Endothelial cell (in vitro differentiated cells): ENCODE data around the gene EPB41L4A. TPM values are rescaled to one million over a fixed set of nuclear protein-coding genes. Genes with fewer than 3 reads are reported as not detected.

ENCODE experiments used
- DNase-seq: peaks from one replicate; pipeline ENCODE4 v3.0.0; 2021; ENCODE audit warnings: low spot score
- H3K27ac Mint-ChIP-seq: one replicate; pipeline ENCODE4 v1.8.0; 2021; ENCODE audit warnings: mixed read lengths, inconsistent platforms; ENCODE audit not compliant: unreplicated experiment
- H3K27me3 Mint-ChIP-seq: one replicate; pipeline ENCODE4 v1.8.0; 2021; ENCODE audit warnings: mild to moderate bottlenecking, moderate library complexity, mixed read lengths, inconsistent platforms; ENCODE audit not compliant: unreplicated experiment
- H3K36me3 Mint-ChIP-seq: one replicate; pipeline ENCODE4 v1.8.0; 2021; ENCODE audit warnings: mild to moderate bottlenecking, low read depth, mixed read lengths, inconsistent platforms; ENCODE audit not compliant: unreplicated experiment
- H3K4me1 Mint-ChIP-seq: one replicate; pipeline ENCODE4 v1.8.0; 2021; ENCODE audit warnings: mild to moderate bottlenecking, mixed read lengths, inconsistent platforms; ENCODE audit not compliant: unreplicated experiment
- H3K4me3 Mint-ChIP-seq: one replicate; pipeline ENCODE4 v1.8.0; 2021; ENCODE audit warnings: mild to moderate bottlenecking, mixed read lengths, inconsistent platforms; ENCODE audit not compliant: unreplicated experiment
- H3K9me3 Mint-ChIP-seq: one replicate; pipeline ENCODE4 v1.8.0; 2021; ENCODE audit warnings: mixed read lengths, inconsistent platforms; ENCODE audit not compliant: unreplicated experiment
- CTCF ChIP-seq: fragments of 200-600 bp; sonication (generic); IDR thresholded peaks from one replicate; pipeline ENCODE4 v1.5.0; 2021; ENCODE audit warnings: antibody characterized with exemption; ENCODE audit not compliant: unreplicated experiment
- total RNA-seq: library from RNA; stranded (reverse); fragmentation: NEBNext Ultra II Directional; extraction: Animal tissue kit (Norgen Biotek cat#: 25700); gene quantifications from one replicate; pipeline ENCODE4 v1.2.1, GENCODE V29; 2021; ENCODE audit not compliant: unreplicated experiment

EPB41L4A gene
- total RNA-seq, 1 donor from 2014 or later, result 50.6 TPM

- DNase-seq, result no peak
- TF ChIP-seq CTCF, result no peak
- H3K9me3 Mint-ChIP-seq, result no peaks in the 10 kb centered on the region
- peaks cover 12% of the 10 kb centered on the region for H3K4me1 Mint-ChIP-seq
- H3K27ac Mint-ChIP-seq, result no peak overlapping the region
- no peak overlapping the region for H3K4me3 Mint-ChIP-seq
- H3K36me3 Mint-ChIP-seq, result peaks cover 3% of the 10 kb centered on the region
- peaks cover 2% of the 10 kb centered on the region for H3K27me3 Mint-ChIP-seq
These were observed 173.4 kb downstream of the EPB41L4A start for GRCh38 chr5:112245656-112246055.

GRCh38 chr5:112239996-112240395, 179.1 kb downstream of the EPB41L4A start:
- TF ChIP-seq CTCF, result no peak
- peaks cover 6% of the 10 kb centered on the region for H3K4me1 Mint-ChIP-seq
- H3K27me3 Mint-ChIP-seq, result no peaks in the 10 kb centered on the region
- no peaks in the 10 kb centered on the region for H3K9me3 Mint-ChIP-seq
- no peak overlapping the region for H3K27ac Mint-ChIP-seq
- H3K4me3 Mint-ChIP-seq, result no peak overlapping the region
- no peaks in the 10 kb centered on the region for H3K36me3 Mint-ChIP-seq
- DNase-seq, result no peak

GRCh38 chr5:112238473-112238872, 180.6 kb downstream of the EPB41L4A start:
- H3K36me3 Mint-ChIP-seq, result no peaks in the 10 kb centered on the region
- H3K4me1 Mint-ChIP-seq, result no peaks in the 10 kb centered on the region
- no peak for DNase-seq
- H3K4me3 Mint-ChIP-seq, result no peak overlapping the region
- H3K27ac Mint-ChIP-seq, result no peak overlapping the region
- no peak for TF ChIP-seq CTCF
- no peaks in the 10 kb centered on the region for H3K27me3 Mint-ChIP-seq
- no peaks in the 10 kb centered on the region for H3K9me3 Mint-ChIP-seq

- TF ChIP-seq CTCF, result no peak
- no peak overlapping the region for H3K27ac Mint-ChIP-seq
- H3K4me1 Mint-ChIP-seq, result no peaks in the 10 kb centered on the region
- no peak for DNase-seq
- no peak overlapping the region for H3K4me3 Mint-ChIP-seq
- H3K9me3 Mint-ChIP-seq, result no peaks in the 10 kb centered on the region
- no peaks in the 10 kb centered on the region for H3K36me3 Mint-ChIP-seq
- H3K27me3 Mint-ChIP-seq, result no peaks in the 10 kb centered on the region
These were observed 181.6 kb downstream of the EPB41L4A start for GRCh38 chr5:112237456-112237855.

GRCh38 chr5:112234000-112234399, 185.1 kb downstream of the EPB41L4A start:
- Mint-ChIP-seq H3K9me3 (no peaks in the 10 kb centered on the region), H3K27me3 (no peaks in the 10 kb centered on the region), H3K4me3 (no peak overlapping the region), H3K27ac (no peak overlapping the region), H3K4me1 (no peaks in the 10 kb centered on the region), H3K36me3 (no peaks in the 10 kb centered on the region)
- TF ChIP-seq CTCF, result no peak
- no peak for DNase-seq
